IMR-90 (cell line): Measurements from ENCODE around the gene NKD1. TPM values are rescaled to one million over a fixed set of nuclear protein-coding genes. Genes with fewer than 3 reads are reported as not detected.

Source experiments
- ATAC-seq: fragments of 200-7000 bp; cut with Tn5 transposase; 2 replicates; pipeline ENCODE4 v1.9.1; 2020; ENCODE audit warnings: low read depth, mild to moderate bottlenecking, moderate library complexity
- BruUV-seq: library from RNA; stranded (reverse); fragments of 400-500 nt; replicated peaks from 2 replicates; lab custom pipeline; 2021; lab: Mats Ljungman, UMichigan
- CTCF ChIA-PET: fragments of 300-600 bp; formaldehyde crosslinking; extraction: SDS; loops from one replicate; lab custom pipeline; 2021; ENCODE audit warnings: antibody characterized with exemption; lab: Yijun Ruan, JAX
- POLR2A ChIA-PET: fragments of 300-600 bp; sonication (Branson Sonifier 250); formaldehyde crosslinking; loops from one replicate; lab custom pipeline; 2022; ENCODE audit warnings: antibody characterized with exemption; ENCODE audit not compliant: unreplicated experiment; lab: Charles Lee
- DNase-seq: peaks from one replicate; pipeline ENCODE4 v3.0.0; 2013
- H2AFZ ChIP-seq: replicated peaks from 2 replicates; pipeline ENCODE3; 2013; ENCODE audit warnings: low read length, mild to moderate bottlenecking; ENCODE audit not compliant: poor library complexity
- H2AK5ac ChIP-seq: 2 replicates; pipeline ENCODE4 v1.6.1; 2013; ENCODE audit warnings: low read depth, low read length, inconsistent platforms
- H2AK9ac ChIP-seq: replicated peaks from 2 replicates; pipeline ENCODE3; 2013; ENCODE audit warnings: mild to moderate bottlenecking, low read depth, low read length, moderate library complexity; ENCODE audit not compliant: poor library complexity
- H2BK120ac ChIP-seq: 2 replicates; pipeline ENCODE4 v1.6.1; 2013; ENCODE audit warnings: low read depth, low read length, inconsistent platforms
- H2BK15ac ChIP-seq: 3 replicates; pipeline ENCODE4 v1.6.1; 2013; ENCODE audit warnings: low read depth, low read length, inconsistent platforms
- H2BK20ac ChIP-seq: 2 replicates; pipeline ENCODE4 v1.6.1; 2013; ENCODE audit warnings: low read depth, mild to moderate bottlenecking, inconsistent platforms, low read length, moderate library complexity
- H2BK5ac ChIP-seq: 2 replicates; pipeline ENCODE4 v1.6.1; 2013; ENCODE audit warnings: mild to moderate bottlenecking, low read depth, low read length, inconsistent platforms; ENCODE audit not compliant: poor library complexity, severe bottlenecking
- H3K14ac ChIP-seq: replicated peaks from 2 replicates; pipeline ENCODE4 v1.6.1; 2013; ENCODE audit warnings: low read depth, low read length, inconsistent platforms
- H3K18ac ChIP-seq: 2 replicates; pipeline ENCODE4 v1.6.1; 2013; ENCODE audit warnings: low read depth, low read length, control low read depth
- H3K23ac ChIP-seq: 2 replicates; pipeline ENCODE4 v1.6.1; 2013; ENCODE audit warnings: low read depth, low read length, inconsistent platforms
- H3K27ac ChIP-seq: 2 replicates; pipeline ENCODE4 v1.5.1; 2013; ENCODE audit warnings: mild to moderate bottlenecking, control low read depth, low read length; ENCODE audit not compliant: insufficient read depth
- H3K27me3 ChIP-seq: 2 replicates; pipeline ENCODE4 v1.6.1; 2013; ENCODE audit warnings: low read length; ENCODE audit not compliant: control insufficient read depth, insufficient read depth
- H3K36me3 ChIP-seq: 2 replicates; pipeline ENCODE4 v1.6.1; 2013; ENCODE audit warnings: low read length, mixed read lengths; ENCODE audit not compliant: control insufficient read depth, insufficient read depth
- H3K4ac ChIP-seq: 2 replicates; pipeline ENCODE4 v1.6.1; 2013; ENCODE audit warnings: low read depth, low read length, inconsistent platforms
- H3K4me1 ChIP-seq: 2 replicates; pipeline ENCODE4 v1.6.1; 2013; ENCODE audit warnings: low read length, mixed read lengths; ENCODE audit not compliant: control insufficient read depth, insufficient read depth
- H3K4me2 ChIP-seq: 2 replicates; pipeline ENCODE4 v1.6.1; 2013; ENCODE audit warnings: low read depth, mild to moderate bottlenecking, control low read depth, low read length, moderate library complexity
- H3K4me3 ChIP-seq: 2 replicates; pipeline ENCODE4 v1.5.1; 2013; ENCODE audit warnings: low read depth, mild to moderate bottlenecking, control low read depth, low read length, moderate library complexity; ENCODE audit not compliant: insufficient read depth
- H3K56ac ChIP-seq: 2 replicates; pipeline ENCODE4 v1.6.1; 2013; ENCODE audit warnings: low read length, inconsistent platforms; ENCODE audit not compliant: insufficient read depth; ENCODE audit errors: extremely low read depth
- H3K79me1 ChIP-seq, 2 experiments: 2 replicates each; pipeline ENCODE4 v1.6.1; 2013; ENCODE audit warnings: low read length in 2 of 2, inconsistent platforms in 1 of 2, low read depth in 1 of 2
- H3K9ac ChIP-seq: 2 replicates; pipeline ENCODE4 v1.6.1; 2013; ENCODE audit warnings: low read depth, low read length, control low read depth
- H3K9me1 ChIP-seq: 2 replicates; pipeline ENCODE4 v1.6.1; 2013; ENCODE audit warnings: low read length, inconsistent platforms; ENCODE audit not compliant: insufficient read depth
- H3K9me3 ChIP-seq: 2 replicates; pipeline ENCODE4 v1.6.1; 2013; ENCODE audit warnings: low read length; ENCODE audit not compliant: control insufficient read depth, insufficient read depth
- H4K20me1 ChIP-seq: 2 replicates; pipeline ENCODE4 v1.6.1; 2013; ENCODE audit warnings: low read length, inconsistent platforms; ENCODE audit not compliant: insufficient read depth
- H4K5ac ChIP-seq: 2 replicates; pipeline ENCODE4 v1.6.1; 2013; ENCODE audit warnings: mild to moderate bottlenecking, low read depth, low read length, control low read depth
- H4K8ac ChIP-seq, 2 experiments: 2 replicates each; pipeline ENCODE4 v1.6.1; 2013; ENCODE audit warnings: low read depth in 2 of 2, low read length in 2 of 2, control low read depth in 1 of 2, inconsistent platforms in 1 of 2
- H4K91ac ChIP-seq: 2 replicates; pipeline ENCODE4 v1.6.1; 2013; ENCODE audit warnings: low read depth, low read length, inconsistent platforms; ENCODE audit not compliant: insufficient read depth
- BHLHE40 ChIP-seq: fragments of 150-350 bp; IDR thresholded peaks from 2 replicates; pipeline ENCODE4 v1.6.1; 2016; ENCODE audit warnings: mild to moderate bottlenecking, low read depth, low read length
- CEBPB ChIP-seq: IDR thresholded peaks from 2 replicates; pipeline ENCODE4 v1.6.1; 2012; ENCODE audit warnings: low read depth, low read length, improper control_type of control experiment
- CHD1 ChIP-seq: IDR thresholded peaks from 2 replicates; pipeline ENCODE4 v1.6.1; 2012; ENCODE audit warnings: low read depth, low read length, improper control_type of control experiment
- CTCF ChIP-seq: conservative IDR thresholded peaks from 2 replicates; pipeline ENCODE4 v1.5.1; 2012; ENCODE audit warnings: mild to moderate bottlenecking, low read depth, low read length, improper control_type of control experiment
- ELK1 ChIP-seq: fragments of 150-350 bp; IDR thresholded peaks from 2 replicates; pipeline ENCODE4 v1.6.1; 2016; ENCODE audit warnings: low read depth, mild to moderate bottlenecking, low read length, moderate library complexity, borderline replicate concordance
- FOS ChIP-seq: fragments of 150-350 bp; IDR thresholded peaks from 2 replicates; pipeline ENCODE4 v1.6.1; 2016; ENCODE audit warnings: low read depth, low read length
- MAFK ChIP-seq: IDR thresholded peaks from 2 replicates; pipeline ENCODE4 v1.6.1; 2012; ENCODE audit warnings: low read depth, low read length, improper control_type of control experiment
- MAZ ChIP-seq: IDR thresholded peaks from 2 replicates; pipeline ENCODE4 v1.6.1; 2012; ENCODE audit warnings: low read depth, mild to moderate bottlenecking, low read length, improper control_type of control experiment, moderate library complexity, borderline replicate concordance
- NFE2L2 ChIP-seq: fragments of 150-350 bp; IDR thresholded peaks from 2 replicates; pipeline ENCODE4 v1.6.1; 2016; ENCODE audit warnings: low read depth, mild to moderate bottlenecking, low read length
- POLR2A ChIP-seq: IDR thresholded peaks from 2 replicates; pipeline ENCODE4 v1.6.1; 2012; ENCODE audit warnings: mild to moderate bottlenecking, low read depth, low read length
- RCOR1 ChIP-seq: IDR thresholded peaks from 2 replicates; pipeline ENCODE4 v1.6.1; 2012; ENCODE audit warnings: mild to moderate bottlenecking, low read length, improper control_type of control experiment; ENCODE audit not compliant: insufficient replicate concordance
- SMC3 ChIP-seq: fragments of 150-350 bp; IDR thresholded peaks from 2 replicates; pipeline ENCODE4 v1.6.1; 2016; ENCODE audit warnings: low read depth, mild to moderate bottlenecking, antibody characterized with exemption, low read length, moderate library complexity
- USF2 ChIP-seq: fragments of 150-350 bp; IDR thresholded peaks from 2 replicates; pipeline ENCODE4 v1.6.1; 2017; ENCODE audit warnings: mild to moderate bottlenecking, antibody characterized with exemption, low read length, low read depth
- WGBS, 2 experiments: methylation state at CpG; one replicate each; pipeline versions ENCODE4 v1.1.5 to v1.1.7; 2013; ENCODE audit warnings: missing lambda C conversion rate in 2 of 2; ENCODE audit not compliant: insufficient read length in 1 of 2; ENCODE audit errors: extremely low coverage in 2 of 2; 5-methylcytosine and 5-hydroxymethylcytosine counted together
- dilution Hi-C: fragments of 300-500 bp; cut with HindIII; formaldehyde crosslinking; loops from one replicate; pipeline ENCODE4 v1.14.3; 2018; ENCODE audit warnings: low sequenced_read_pairs; ENCODE audit not compliant: unreplicated experiment
- in situ Hi-C: fragments of 300-500 bp; cut with MboI; formaldehyde crosslinking; loops from 3 replicates; pipeline ENCODE4 v1.14.3; 2019; ENCODE audit warnings: low sequenced_read_pairs, inconsistent platforms, mixed read lengths
- intact Hi-C: fragments of 100-400 bp; cut with micrococcal nuclease; formaldehyde crosslinking; loops from 2 replicates; pipeline ENCODE4 v1.10.0; 2022
- polyA plus RNA-seq, 3 experiments: library from polyadenylated mRNA; depleted of rRNA; stranded (reverse); fragments of >200 nt; gene quantifications; 2 replicates each; pipeline ENCODE4 v1.2.3, GENCODE V29; 2012; ENCODE audit warnings: low replicate concordance in 1 of 3
- total RNA-seq: library from RNA; depleted of rRNA; stranded (reverse); fragments of >200 nt; gene quantifications from 2 replicates; pipeline ENCODE4 v1.2.3, GENCODE V29; 2012

NKD1 gene
- total and polyA plus RNA-seq, 2 of the 4 experiments (the other 2 are of a cell fraction), result not detected

GRCh38 chr16:50550866-50551641 lies 2.9 kb downstream of the NKD1 start:
- Histone ChIP-seq H3K14ac (no peak overlapping the region), H3K36me3 (no peaks in the 10 kb centered on the region), H3K9ac (no peak overlapping the region), H3K4ac (no peak overlapping the region), H4K91ac (no peak overlapping the region), H3K27me3 (peaks cover 57% of the 10 kb centered on the region), H2BK20ac (no peak overlapping the region), H3K79me1 (no peaks in the 10 kb centered on the region), H3K9me1 (no peaks in the 10 kb centered on the region), H3K18ac (no peak overlapping the region), H3K27ac (no peak overlapping the region), H2BK120ac (no peak overlapping the region), H2AFZ (no peak overlapping the region), H2AK5ac (no peak overlapping the region), H4K20me1 (no peaks in the 10 kb centered on the region), H4K8ac (no peak overlapping the region), H3K56ac (no peak overlapping the region), H3K23ac (no peak overlapping the region), H2BK15ac (no peak overlapping the region), H2AK9ac (no peak overlapping the region), H3K4me2 (no peak overlapping the region), H3K9me3 (peaks cover 2% of the 10 kb centered on the region; the same call in 1 of the 2 replicates), H4K5ac (no peak overlapping the region), H3K4me3 (no peak overlapping the region), H3K4me1 (peaks cover 2% of the 10 kb centered on the region; the same call in 1 of the 2 replicates), H2BK5ac (no peak overlapping the region)
- no TSS peak for BruUV-seq
- TF ChIP-seq MAZ, result no peak
- no peak for TF ChIP-seq CHD1
- no peak for TF ChIP-seq RCOR1
- no peak for TF ChIP-seq FOS
- no peak for TF ChIP-seq USF2
- no peak for TF ChIP-seq POLR2A
- TF ChIP-seq NFE2L2, result no peak
- TF ChIP-seq MAFK, result no peak
- TF ChIP-seq CEBPB, result no peak
- no peak for TF ChIP-seq BHLHE40
- no peak for TF ChIP-seq CTCF
- TF ChIP-seq SMC3, result no peak
- no peak for TF ChIP-seq ELK1
- ATAC-seq (no peak), DNase-seq (no peak)
- dilution Hi-C loops (no loop called here), in situ Hi-C loops (no loop called here), intact Hi-C loops (no loop called here)
- 18% methylated on average over 4 of the region's 9 CpGs; no CpG with 5 or more reads in 1 of the 2 experiments for WGBS, 2 experiments
- ChIA-PET CTCF (interaction anchor here (0.7 kb wide), 1 partner anchor 224 kb away, joined by 3 read pairs; no protein-coding TSS in a partner anchor), POLR2A (interaction anchor here (0.5 kb wide), 1 partner anchor 8 kb away, joined by 4 read pairs; no protein-coding TSS in a partner anchor)
